Testis (tissue), 2 donors: ENCODE results near the gene FGGY.

ENCODE experiments used
- CTCF ChIP-seq, 3 experiments: fragments of 450-650 bp in 2 of 3; fragments of 200-600 bp in 1 of 3; sonication (generic) in 1 of 3; IDR thresholded peaks; one replicate each; pipeline ENCODE4 v1.5.1; 2016 to 2019; ENCODE audit warnings: antibody characterized with exemption in 3 of 3, mild to moderate bottlenecking in 2 of 3, moderate library complexity in 1 of 3
- POLR2A ChIP-seq: fragments of 450-650 bp; IDR thresholded peaks from one replicate; pipeline ENCODE4 v1.6.1; 2017; ENCODE audit warnings: antibody characterized with exemption, mild to moderate bottlenecking, moderate library complexity

GRCh38 chr1:59443310-59443709 lies 146.4 kb downstream of the FGGY start:
- TF ChIP-seq CTCF (IDR thresholded peaks at IDR 0.05) = no peak
- no peak for TF ChIP-seq POLR2A
